H1 (cell line): Measurements from ENCODE around the gene APOL4. TPM values are rescaled to one million over a fixed set of nuclear protein-coding genes. Genes with fewer than 3 reads are reported as not detected.
"Not testable (repeated sequence)": the region's sequence is repeated elsewhere in the genome, so short reads cannot be mapped to it uniquely, and the experiment has no call there.

Experiments
- CTCF ChIA-PET: fragments of 300-600 bp; sonication (Branson Sonifier 250); formaldehyde crosslinking; loops from one replicate; lab custom pipeline; 2021; ENCODE audit not compliant: partially characterized antibody; lab: Charles Lee
- POLR2A ChIA-PET: fragments of 300-600 bp; sonication (Branson Sonifier 250); formaldehyde crosslinking; loops from one replicate; lab custom pipeline; 2021; ENCODE audit warnings: inconsistent platforms; ENCODE audit not compliant: partially characterized antibody; lab: Charles Lee
- DNase-seq, 2 experiments: peaks; one replicate each; pipeline versions ENCODE4 v3.0.0 to v3.0.0-alpha.2; 2010 to 2022; ENCODE audit warnings: low spot score in 2 of 2, low read depth in 1 of 2, mixed read lengths in 1 of 2
- FAIRE-seq: peaks from 2 replicates; lab custom pipeline; 2011; peaks lifted over from hg19 to GRCh38; lab: Jason Lieb, UNC
- H2AFZ ChIP-seq: 2 replicates; pipeline ENCODE4 v1.8.1; 2012; ENCODE audit warnings: low read length, inconsistent platforms
- H2AK5ac ChIP-seq: 2 replicates; pipeline ENCODE4 v1.6.1; 2013; ENCODE audit warnings: low read depth, low read length
- H2BK120ac ChIP-seq: replicated peaks from 2 replicates; pipeline ENCODE3; 2013; ENCODE audit warnings: low read depth, low read length, inconsistent platforms
- H2BK12ac ChIP-seq: 2 replicates; pipeline ENCODE4 v1.6.1; 2013; ENCODE audit warnings: low read depth, low read length
- H2BK15ac ChIP-seq: 2 replicates; pipeline ENCODE4 v1.6.1; 2013; ENCODE audit warnings: low read length
- H2BK20ac ChIP-seq: 2 replicates; pipeline ENCODE4 v1.6.1; 2013; ENCODE audit warnings: low read length
- H2BK5ac ChIP-seq: 2 replicates; pipeline ENCODE4 v1.6.1; 2013; ENCODE audit warnings: low read depth, low read length
- H3K14ac ChIP-seq: 2 replicates; pipeline ENCODE4 v1.6.1; 2013; ENCODE audit warnings: inconsistent platforms; ENCODE audit not compliant: insufficient read length
- H3K18ac ChIP-seq: 2 replicates; pipeline ENCODE4 v1.6.1; 2013; ENCODE audit warnings: low read length; ENCODE audit errors: extremely low read depth
- H3K23ac ChIP-seq: 2 replicates; pipeline ENCODE4 v1.6.1; 2013; ENCODE audit warnings: inconsistent platforms; ENCODE audit not compliant: insufficient read length
- H3K23me2 ChIP-seq: 2 replicates; pipeline ENCODE4 v1.6.1; 2013; ENCODE audit warnings: low read depth, low read length
- H3K27ac ChIP-seq: 2 replicates; pipeline ENCODE4 v1.6.1; 2011; ENCODE audit warnings: low read depth, low read length, inconsistent platforms
- H3K27me3 ChIP-seq, 4 experiments: replicated peaks in 1 of 4; 1 replicate in 1 of 4; 2 replicates in 3 of 4; pipeline versions ENCODE4 v1.6.1 to v1.8.1; 2011 to 2013; ENCODE audit warnings: low read length in 3 of 4, mild to moderate bottlenecking in 3 of 4, inconsistent platforms in 2 of 4, mixed read lengths in 2 of 4, moderate library complexity in 1 of 4; ENCODE audit not compliant: control insufficient read depth in 3 of 4, insufficient read depth in 3 of 4; ENCODE audit errors: extremely low read depth in 1 of 4
- H3K36me3 ChIP-seq, 4 experiments: 2 replicates each; pipeline versions ENCODE4 v1.6.1 to v1.8.1; 2011 to 2013; ENCODE audit warnings: mild to moderate bottlenecking in 4 of 4, low read length in 3 of 4, moderate library complexity in 2 of 4, control low read depth in 1 of 4, inconsistent platforms in 1 of 4; ENCODE audit not compliant: insufficient read depth in 4 of 4, control insufficient read depth in 2 of 4
- H3K4ac ChIP-seq: replicated peaks from 2 replicates; pipeline ENCODE3; 2013; ENCODE audit warnings: low read length, low read depth, mixed read lengths, inconsistent platforms; ENCODE audit not compliant: insufficient read length
- H3K4me1 ChIP-seq, 4 experiments: replicated peaks in 1 of 4; 1 replicate in 1 of 4; 2 replicates in 3 of 4; pipeline versions ENCODE4 v1.6.1 to v1.8.1; 2011 to 2013; ENCODE audit warnings: low read length in 3 of 4, inconsistent platforms in 2 of 4, mixed read lengths in 1 of 4; ENCODE audit not compliant: insufficient read depth in 4 of 4, control insufficient read depth in 3 of 4
- H3K4me2 ChIP-seq, 2 experiments: 2 replicates each; pipeline versions ENCODE4 v1.6.1 to v1.8.1; 2011 to 2013; ENCODE audit warnings: low read depth in 2 of 2, low read length in 2 of 2, control low read depth in 1 of 2, inconsistent platforms in 1 of 2, mild to moderate bottlenecking in 1 of 2; ENCODE audit not compliant: insufficient read depth in 1 of 2
- H3K4me3 ChIP-seq, 4 experiments: fragments of 200-600, 300-600 bp in 1 of 4; sonication (generic), shearing (Covaris generic), sonication (Bioruptor Twin) in 1 of 4; 2 replicates each; pipeline versions ENCODE4 v1.5.1 to v1.8.1; 2011 to 2016; ENCODE audit warnings: low read length in 4 of 4, low read depth in 3 of 4, control low read depth in 2 of 4, inconsistent platforms in 2 of 4, mild to moderate bottlenecking in 2 of 4, mixed read lengths in 1 of 4, moderate library complexity in 1 of 4; ENCODE audit not compliant: insufficient read depth in 2 of 4; ENCODE audit errors: extremely low read depth in 1 of 4
- H3K56ac ChIP-seq: replicated peaks from 2 replicates; pipeline ENCODE3; 2013; ENCODE audit warnings: low read depth, mild to moderate bottlenecking, mixed read lengths, low read length, inconsistent platforms; ENCODE audit not compliant: insufficient read length
- H3K79me1 ChIP-seq: 2 replicates; pipeline ENCODE4 v1.6.1; 2013; ENCODE audit warnings: low read depth, low read length, control low read depth
- H3K79me2 ChIP-seq, 2 experiments: 2 replicates each; pipeline versions ENCODE4 v1.6.1 to v1.8.1; 2012 to 2013; ENCODE audit warnings: low read length in 2 of 2, mild to moderate bottlenecking in 2 of 2, inconsistent platforms in 1 of 2; ENCODE audit not compliant: insufficient read depth in 2 of 2, control insufficient read depth in 1 of 2
- H3K9ac ChIP-seq, 4 experiments: replicated peaks in 1 of 4; 1 replicate in 1 of 4; 2 replicates in 3 of 4; pipeline versions ENCODE4 v1.6.1 to v1.8.1; 2011 to 2013; ENCODE audit warnings: low read depth in 3 of 4, low read length in 3 of 4, control low read depth in 2 of 4, mild to moderate bottlenecking in 2 of 4, moderate library complexity in 2 of 4, inconsistent platforms in 1 of 4; ENCODE audit errors: extremely low read depth in 1 of 4
- H3K9me3 ChIP-seq, 2 experiments: 2 replicates each; pipeline versions ENCODE4 v1.6.1 to v1.8.1; 2012 to 2013; ENCODE audit warnings: mild to moderate bottlenecking in 2 of 2, moderate library complexity in 2 of 2, control low read depth in 1 of 2, inconsistent platforms in 1 of 2, low read depth in 1 of 2, low read length in 1 of 2, mixed read lengths in 1 of 2; ENCODE audit not compliant: insufficient read depth in 2 of 2
- H4K20me1 ChIP-seq, 2 experiments: replicated peaks in 1 of 2; 2 replicates each; pipeline versions ENCODE3 to v1.8.1; 2011 to 2013; ENCODE audit warnings: inconsistent platforms in 2 of 2, low read length in 2 of 2, mild to moderate bottlenecking in 1 of 2; ENCODE audit not compliant: insufficient read depth in 2 of 2, control insufficient read depth in 1 of 2
- H4K5ac ChIP-seq: 2 replicates; pipeline ENCODE4 v1.6.1; 2013; ENCODE audit warnings: low read length, low read depth, mixed read lengths, inconsistent platforms; ENCODE audit not compliant: insufficient read length
- H4K8ac ChIP-seq: 2 replicates; pipeline ENCODE4 v1.8.0; 2013; ENCODE audit warnings: mild to moderate bottlenecking, moderate library complexity, low read length, inconsistent platforms; ENCODE audit not compliant: insufficient read depth; ENCODE audit errors: extremely low read depth
- H4K91ac ChIP-seq: replicated peaks from 2 replicates; pipeline ENCODE3; 2013; ENCODE audit warnings: low read length, mixed read lengths, inconsistent platforms; ENCODE audit not compliant: insufficient read length
- WGBS, 2 experiments: shearing (Covaris generic) in 1 of 2; methylation state at CpG; one replicate each; pipeline versions ENCODE4 v1.1.6 to v1.1.7; 2013 to 2015; ENCODE audit warnings: low lambda C conversion rate in 2 of 2, mixed read lengths in 2 of 2, inconsistent platforms in 1 of 2, low coverage in 1 of 2, missing lambda C conversion rate in 1 of 2; ENCODE audit not compliant: insufficient replicate concordance in 2 of 2, insufficient coverage in 1 of 2, insufficient read length in 1 of 2; ENCODE audit errors: extremely low coverage in 1 of 2, missing lambda C conversion rate in 1 of 2; 5-methylcytosine and 5-hydroxymethylcytosine counted together
- polyA plus RNA-seq, 7 experiments: library from polyadenylated mRNA; depleted of rRNA in 3 of 7; stranded (reverse) in 5 of 7; unstranded in 2 of 7; fragments of >200 nt in 5 of 7; fragments of 200-250 nt in 2 of 7; gene quantifications; 1 replicate in 5 of 7; 2 replicates in 1 of 7; 4 replicates in 1 of 7; pipeline versions ENCODE4 v1.2.1 to v1.2.3, GENCODE V29; 2011 to 2013; ENCODE audit warnings: missing spikeins in 2 of 7, mixed read lengths in 2 of 7
- total RNA-seq: library from RNA; stranded (reverse); fragmentation: NEBNext Ultra II Directional; extraction: Animal tissue kit (Norgen Biotek cat#: 25700); gene quantifications from 2 replicates; pipeline ENCODE4 v1.2.1, GENCODE V29; 2021

The APOL4 gene
- total and polyA plus RNA-seq, 2 of the 8 experiments (the other 6 are each of a cell fraction or from before 2014, with no cell fraction given) = 0.02 TPM; not detected in 1

- 67% methylated on average over 1 of the region's 5 CpGs; no CpG with 5 or more reads in 1 of the 2 experiments for WGBS, 2 experiments
- H4K5ac ChIP-seq = not testable (repeated sequence)
These were observed 584 bp downstream of the APOL4 start for GRCh38 chr22:36201025-36201424.

More at GRCh38 chr22:36201025-36201424, 584 bp downstream of the APOL4 start:
- H3K23ac ChIP-seq, H2BK5ac ChIP-seq, H3K23me2 ChIP-seq, H2BK12ac ChIP-seq, H2BK120ac ChIP-seq, H3K36me3 ChIP-seq, H3K56ac ChIP-seq, H3K9ac ChIP-seq, H4K91ac ChIP-seq, POLR2A ChIA-PET, H3K14ac ChIP-seq, H2BK20ac ChIP-seq, H3K18ac ChIP-seq, H2AK5ac ChIP-seq, H2BK15ac ChIP-seq, H3K4ac ChIP-seq, H3K9me3 ChIP-seq, H3K4me3 ChIP-seq, FAIRE-seq, H4K20me1 ChIP-seq, H3K27me3 ChIP-seq, H3K27ac ChIP-seq, DNase-seq, H3K79me1 ChIP-seq, H2AFZ ChIP-seq, H3K4me2 ChIP-seq, H3K79me2 ChIP-seq, H4K8ac ChIP-seq: not testable (repeated sequence)
- H3K4me1 ChIP-seq = peaks cover 0 to 11% (median 9%) of the 10 kb centered on the region in 4 experiments; a peak in 6 of 7 replicates
- CTCF ChIA-PET = interaction anchor here (3.0 to 3.1 kb wide), 2 partner anchors 20 to 39 kb away, joined by 12 to 13 read pairs; partner anchors contain the start of gene APOL2
